CD4-positive, alpha-beta T cell treated with Interleukin-6 for 4 hours (primary cell): ENCODE data around the gene PRSS21.

Source experiments
- DNase-seq: peaks from one replicate; pipeline ENCODE4 v3.0.0-alpha.2; 2020; ENCODE audit warnings: mixed read lengths

The PRSS21 gene

GRCh38 chr16:2779978-2780898 lies 36.8 kb upstream of the PRSS21 start:
- DNase-seq, result no peak

- no peak for DNase-seq
Observed at GRCh38 chr16:2782583-2783351, 34.3 kb upstream of the PRSS21 start.

GRCh38 chr16:2783581-2784357 lies 33.3 kb upstream of the PRSS21 start:
- no peak for DNase-seq

GRCh38 chr16:2784358-2785100 lies 32.5 kb upstream of the PRSS21 start:
- no peak for DNase-seq

GRCh38 chr16:2785101-2785991 lies 31.7 kb upstream of the PRSS21 start:
- DNase-seq, result peak; percentile 55

GRCh38 chr16:2786061-2786825 lies 30.8 kb upstream of the PRSS21 start:
- no peak for DNase-seq

GRCh38 chr16:2786826-2787151 lies 30.2 kb upstream of the PRSS21 start:
- DNase-seq, result no peak

- no peak for DNase-seq
Observed at GRCh38 chr16:2787406-2787805, 29.6 kb upstream of the PRSS21 start, which contains the start of gene PRSS33. PRSS33 (minus strand) TSS chr16:2787560; CDS start chr16:2786547, 1,013 bp downstream.

- DNase-seq, result no peak
Observed at GRCh38 chr16:2787961-2788360, 29.1 kb upstream of the PRSS21 start.

GRCh38 chr16:2790631-2791030 lies 26.4 kb upstream of the PRSS21 start:
- DNase-seq, result no peak

GRCh38 chr16:2791174-2791573 lies 25.9 kb upstream of the PRSS21 start:
- DNase-seq, result no peak

GRCh38 chr16:2792940-2793339 lies 24.1 kb upstream of the PRSS21 start:
- no peak for DNase-seq

GRCh38 chr16:2795395-2796143 lies 21.5 kb upstream of the PRSS21 start:
- DNase-seq, result no peak

- no peak for DNase-seq
Observed at GRCh38 chr16:2798723-2799204, 18.3 kb upstream of the PRSS21 start.

GRCh38 chr16:2799205-2799858 lies 17.7 kb upstream of the PRSS21 start:
- DNase-seq, result no peak

GRCh38 chr16:2799859-2800226 lies 17.2 kb upstream of the PRSS21 start:
- DNase-seq, result no peak

GRCh38 chr16:2803545-2804195 lies 13.4 kb upstream of the PRSS21 start:
- DNase-seq, result no peak

- DNase-seq, result no peak
Observed at GRCh38 chr16:2804728-2805127, 12.3 kb upstream of the PRSS21 start.

- no peak for DNase-seq
Observed at GRCh38 chr16:2806286-2806685, 10.8 kb upstream of the PRSS21 start.
